Endometrium (tissue), 2 donors: ENCODE measurements around the gene COL15A1.
"Not testable (repeated sequence)": the region's sequence is repeated elsewhere in the genome, so short reads cannot be mapped to it uniquely, and the experiment has no call there.

Source experiments
- FAIRE-seq: peaks from 2 replicates; lab custom pipeline; 2012; peaks lifted over from hg19 to GRCh38; lab: Jason Lieb, UNC
- donor health status: control.
- donor health status: control.

The COL15A1 gene

DNA sequence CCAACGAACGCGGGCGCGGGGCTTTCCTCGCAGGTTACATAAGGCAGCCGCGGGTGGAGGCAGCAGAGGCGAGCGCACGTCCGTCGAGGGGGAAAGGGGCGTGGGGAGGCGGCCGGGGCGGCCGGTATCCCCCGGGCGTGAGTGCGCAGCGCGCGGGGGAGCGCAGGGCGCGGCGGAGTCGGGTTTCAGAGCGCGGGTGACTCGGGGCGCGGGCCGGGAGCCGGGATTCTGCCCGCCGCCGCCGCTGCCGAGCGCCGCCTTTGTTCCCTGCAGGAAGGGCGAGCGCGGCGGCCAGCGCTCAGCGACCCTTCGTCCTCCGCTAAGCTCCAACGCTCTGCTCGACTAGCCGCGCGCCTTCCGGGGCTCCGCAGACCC lies at the start of gene COL15A1:
COL15A1 (plus strand) TSS at position 226 of the 375 bp plus-strand sequence. CDS start 155 bp downstream, outside the sequence.
- FAIRE-seq = no peak

GRCh38 chr9:98894171-98894570 lies 49.5 kb upstream of the COL15A1 start:
- no peak for FAIRE-seq

DNA sequence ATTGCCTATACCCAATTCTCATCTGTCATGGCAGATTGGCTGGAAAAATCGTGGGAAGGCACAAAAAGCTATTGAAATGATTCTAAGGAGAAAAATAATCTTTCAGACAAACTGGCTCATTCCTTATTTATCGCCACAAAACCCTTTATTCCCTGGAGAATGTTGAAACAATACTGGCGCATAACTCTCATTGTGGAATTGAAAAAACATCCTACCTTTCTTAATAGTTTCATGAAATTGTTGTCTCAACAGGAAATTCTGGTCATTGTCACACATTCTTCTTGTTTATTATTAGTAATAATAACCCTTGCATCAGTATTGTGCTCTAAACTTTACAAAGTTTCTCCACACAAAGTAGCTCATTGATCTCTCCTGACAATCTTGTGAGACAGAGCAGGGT lies 48.9 kb upstream of the COL15A1 start:
- FAIRE-seq = no peak

DNA sequence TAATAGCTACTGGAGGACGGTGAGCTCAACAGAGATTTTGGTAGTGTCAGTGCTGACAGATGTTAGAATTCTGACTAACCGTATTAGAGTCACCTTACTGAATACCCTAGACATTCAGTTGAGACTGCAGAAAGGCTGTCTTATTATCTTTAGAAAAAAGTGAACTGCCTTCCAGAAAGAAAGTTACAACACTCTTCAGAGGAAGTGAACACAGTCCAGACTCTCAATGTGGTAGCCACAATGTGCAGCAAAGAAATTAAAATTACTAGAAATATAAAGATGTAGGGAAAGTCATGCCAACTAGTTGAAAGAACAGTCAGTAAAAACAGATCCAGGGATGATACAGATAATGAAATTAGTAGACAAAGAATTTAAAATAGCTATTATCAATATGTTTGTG lies 47.1 kb upstream of the COL15A1 start:
- no peak for FAIRE-seq

- no peak for FAIRE-seq
Observed at GRCh38 chr9:98897745-98898144, 46.0 kb upstream of the COL15A1 start.

DNA sequence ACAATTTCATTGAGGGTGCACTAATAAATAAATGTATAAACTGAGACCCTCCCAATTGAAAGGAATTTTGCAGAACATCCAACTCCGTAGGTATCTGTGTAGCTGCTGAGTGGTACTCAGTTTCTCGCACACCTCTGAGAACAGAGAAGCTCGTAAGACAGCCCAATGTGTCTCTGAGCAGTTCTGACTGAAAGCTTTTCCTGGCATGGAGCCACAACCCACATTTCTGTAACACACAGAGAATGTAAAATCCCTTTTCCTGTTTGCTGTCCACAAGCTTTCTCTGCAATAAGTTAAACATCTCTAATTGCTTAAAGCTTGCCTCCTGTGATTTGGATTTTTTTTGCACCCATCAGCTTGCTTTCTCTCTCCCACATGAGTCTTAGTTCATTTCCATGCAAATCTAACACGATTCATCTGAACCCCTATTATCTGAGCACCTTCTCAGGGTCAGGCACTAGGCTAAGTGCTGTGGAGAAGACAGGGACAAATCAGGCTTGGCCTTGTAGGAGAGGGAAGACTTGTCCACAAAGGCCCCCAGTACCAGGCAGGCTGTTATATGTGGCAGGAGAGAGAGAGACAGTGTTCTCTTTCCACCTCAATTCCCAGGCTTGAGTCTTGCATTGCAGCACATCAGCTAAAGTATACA lies 44.2 kb upstream of the COL15A1 start:
- FAIRE-seq = peak; percentile 23

DNA sequence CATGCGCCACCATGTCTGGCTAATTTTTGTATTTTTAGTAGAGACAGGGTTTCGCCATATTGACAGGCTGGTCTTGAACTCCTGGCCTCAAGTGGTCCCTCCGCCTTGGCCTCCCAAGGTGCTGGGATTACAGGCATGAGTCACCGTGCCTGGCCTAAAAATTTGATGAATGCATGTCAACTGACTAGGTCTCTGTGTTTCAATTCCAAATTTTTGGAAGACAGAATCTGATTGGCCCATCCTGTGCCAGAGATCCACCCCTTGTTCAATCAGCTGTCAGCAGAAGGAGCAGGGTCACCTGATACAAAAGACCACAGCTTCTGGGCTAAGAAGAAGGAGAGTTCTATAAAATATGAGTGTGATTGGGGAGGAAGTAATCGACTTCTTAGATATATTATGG lies 43.5 kb upstream of the COL15A1 start:
- FAIRE-seq = no peak

DNA sequence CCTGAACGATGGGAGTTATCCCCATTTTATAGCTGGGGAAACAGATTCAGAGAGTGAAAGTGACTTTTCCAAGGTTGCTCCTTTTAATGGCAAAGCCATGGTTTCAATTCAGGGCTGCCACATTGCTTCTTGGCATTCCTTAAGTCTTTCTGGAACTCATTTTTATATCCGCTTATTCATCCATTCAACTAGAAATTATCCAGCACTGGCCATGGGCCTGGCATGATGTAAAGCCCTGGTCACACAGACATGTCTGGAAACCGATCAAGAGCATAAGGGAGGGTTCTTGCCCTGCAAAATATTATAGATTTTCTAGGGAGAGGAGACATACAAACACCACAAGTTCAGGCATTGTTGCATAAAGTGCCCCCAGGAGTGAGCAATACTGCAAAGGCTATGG lies 43.0 kb upstream of the COL15A1 start:
- no peak for FAIRE-seq

GRCh38 chr9:98901843-98902242 lies 41.9 kb upstream of the COL15A1 start:
- FAIRE-seq = not testable (repeated sequence)

GRCh38 chr9:98902516-98902915 lies 41.2 kb upstream of the COL15A1 start:
- no peak for FAIRE-seq

- FAIRE-seq = no peak
Observed at GRCh38 chr9:98902925-98903324, 40.8 kb upstream of the COL15A1 start.

GRCh38 chr9:98903961-98904411 lies 39.7 kb upstream of the COL15A1 start:
- no peak for FAIRE-seq

DNA sequence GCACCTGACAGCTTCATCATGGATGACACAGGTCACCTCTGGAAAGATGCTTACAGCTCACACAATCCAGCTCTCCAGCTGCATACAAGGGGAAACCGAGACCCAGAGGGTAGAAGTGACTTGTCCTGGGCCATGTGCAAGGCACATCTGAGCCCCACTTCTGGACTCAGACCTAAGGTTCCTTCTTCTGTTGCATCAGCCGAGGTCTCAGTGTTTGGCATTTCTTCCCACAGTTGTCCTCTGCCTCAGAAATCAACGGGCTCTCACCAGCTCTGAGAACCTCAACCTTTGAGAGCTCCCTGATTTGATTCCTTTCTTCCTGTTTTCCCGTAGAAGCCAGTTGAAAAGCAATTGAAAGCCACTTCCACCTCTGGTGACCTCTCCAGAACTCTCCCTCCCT lies 38.7 kb upstream of the COL15A1 start:
- FAIRE-seq = no peak

GRCh38 chr9:98906273-98907040 lies 37.2 kb upstream of the COL15A1 start:
- FAIRE-seq = no peak

GRCh38 chr9:98907055-98907454 lies 36.7 kb upstream of the COL15A1 start:
- FAIRE-seq = no peak

DNA sequence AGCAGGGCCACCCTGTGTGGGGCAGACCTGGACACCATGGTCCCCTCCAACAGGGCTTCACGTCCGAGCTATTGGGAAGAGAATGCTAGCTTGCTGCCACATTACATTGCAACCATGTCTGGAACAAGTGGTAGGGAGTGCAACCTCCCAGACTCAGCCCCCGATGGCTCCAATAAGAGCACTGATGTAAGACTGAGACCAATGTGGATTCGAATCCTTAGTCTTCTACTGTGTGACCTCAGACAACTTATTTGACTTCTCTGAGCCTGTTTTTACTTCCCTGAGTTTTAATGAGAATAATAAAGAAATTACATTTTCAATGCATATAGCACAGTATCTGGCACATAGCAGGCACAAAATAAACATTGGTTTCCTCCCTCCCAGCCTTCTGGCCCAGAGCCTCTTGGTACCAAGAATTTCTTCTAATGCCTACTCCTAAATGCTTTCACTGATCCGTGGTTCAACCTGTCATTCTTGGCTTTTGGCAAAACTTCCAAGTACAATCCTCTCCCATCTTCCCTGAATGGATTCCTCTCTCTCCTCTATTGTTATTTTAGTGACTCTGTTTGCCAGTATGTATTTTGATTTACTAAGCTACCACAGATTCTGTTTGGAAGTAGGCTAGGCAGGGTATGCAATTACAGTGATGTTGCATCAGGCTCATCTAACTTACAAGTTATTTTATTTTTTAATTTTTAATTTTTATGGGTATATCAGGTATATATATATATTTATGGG lies 34.6 kb upstream of the COL15A1 start:
- no peak for FAIRE-seq

DNA sequence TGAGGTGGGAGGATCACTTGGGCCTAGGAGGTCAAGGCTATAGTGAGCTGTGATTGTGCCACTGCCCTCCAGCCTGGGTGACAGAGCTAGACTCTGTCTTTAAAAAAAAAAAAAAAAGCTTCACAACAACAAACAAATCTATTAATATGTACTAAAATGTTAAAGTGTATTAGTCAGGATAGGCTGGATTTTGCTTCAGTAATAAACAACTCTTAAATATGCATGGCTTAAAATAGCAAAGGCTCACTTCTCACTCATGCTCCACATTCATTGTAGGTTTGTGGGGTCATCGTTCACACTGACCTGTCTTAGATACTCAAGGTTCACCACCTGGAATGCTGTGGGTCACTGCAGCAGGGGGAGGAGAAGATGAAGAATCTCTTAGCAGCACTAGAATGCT lies 33.8 kb upstream of the COL15A1 start:
- FAIRE-seq = no peak

DNA sequence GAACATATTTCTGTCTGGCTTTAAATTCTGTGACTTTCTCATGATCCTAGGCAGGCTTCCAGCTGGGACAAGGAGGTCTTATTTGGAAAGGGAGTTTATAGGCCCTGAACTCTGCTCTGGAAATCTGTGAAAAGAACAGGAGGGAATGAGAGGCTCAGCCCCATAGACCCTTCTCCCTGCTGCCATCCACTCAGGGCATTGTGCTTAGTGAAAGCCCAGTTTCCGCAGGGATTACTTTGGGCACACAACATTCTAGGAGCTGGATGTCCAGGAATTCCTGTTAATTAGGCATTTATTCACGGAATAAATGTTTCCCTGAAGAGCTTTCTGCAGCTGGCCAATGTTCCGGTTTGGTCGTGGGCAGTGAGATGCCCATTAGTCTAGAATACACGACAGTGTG lies 32.7 kb upstream of the COL15A1 start:
- no peak for FAIRE-seq

DNA sequence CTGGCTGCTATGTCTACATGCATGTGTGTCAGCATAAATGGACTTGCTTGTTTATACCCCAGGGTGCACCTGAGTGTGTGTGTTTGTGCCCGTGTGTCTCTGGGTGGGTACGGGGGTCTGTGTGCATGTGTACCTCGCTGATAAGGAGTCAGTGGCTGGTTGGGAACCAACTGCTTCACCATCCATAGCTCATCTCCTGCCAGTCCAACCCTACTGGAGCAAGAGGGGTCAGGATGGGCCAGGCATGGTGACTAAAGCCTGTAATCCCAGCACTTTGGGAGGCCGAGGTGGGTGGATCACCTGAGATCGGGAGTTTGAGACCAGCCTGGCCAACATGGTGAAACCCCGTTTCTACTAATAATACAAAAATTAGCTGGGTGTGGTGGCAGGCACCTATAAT lies 32.0 kb upstream of the COL15A1 start:
- not testable (repeated sequence) for FAIRE-seq

GRCh38 chr9:98912450-98912849 lies 31.3 kb upstream of the COL15A1 start:
- no peak for FAIRE-seq

DNA sequence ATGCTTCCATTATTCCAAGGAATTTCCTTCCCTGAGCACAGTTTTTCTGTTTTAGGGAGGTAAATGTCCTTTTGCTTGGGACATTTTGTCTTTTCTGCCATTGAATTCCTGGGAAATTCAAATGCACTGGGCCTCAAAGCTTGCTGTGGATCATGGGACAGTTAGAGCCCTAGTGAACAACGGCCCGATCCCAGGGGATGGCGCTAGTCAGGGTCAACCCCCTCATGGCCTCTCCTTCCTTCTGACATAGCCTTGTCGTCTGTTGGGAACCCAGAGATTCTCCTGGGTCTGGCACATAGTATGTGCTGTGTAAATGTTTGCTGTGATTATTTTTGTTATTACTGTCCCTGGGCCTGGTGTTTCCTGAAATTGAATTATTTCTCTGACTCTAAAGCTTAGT lies 30.7 kb upstream of the COL15A1 start:
- FAIRE-seq = no peak

DNA sequence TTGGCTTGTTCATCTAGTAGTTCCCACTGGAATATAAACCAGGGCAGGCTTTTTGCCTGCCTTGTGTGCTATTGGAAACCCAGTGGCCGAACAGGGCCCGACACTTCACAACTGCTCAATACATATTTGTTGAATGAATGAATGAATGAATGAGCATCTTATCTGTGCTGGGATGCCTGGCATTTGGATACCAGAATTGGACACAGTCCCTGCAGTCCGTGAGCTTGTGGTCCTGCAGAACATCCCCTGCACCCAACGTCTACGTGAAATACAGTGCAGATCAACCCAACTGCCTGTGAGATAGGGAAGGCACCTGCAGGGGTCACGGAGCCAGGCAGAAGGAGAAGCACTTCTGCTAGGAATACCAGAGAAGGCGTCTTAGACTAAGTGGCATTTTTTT lies 30.0 kb upstream of the COL15A1 start:
- no peak for FAIRE-seq

GRCh38 chr9:98915599-98915998 lies 28.1 kb upstream of the COL15A1 start:
- FAIRE-seq = no peak
